Adipocyte (in vitro differentiated cells): ENCODE measurements around the gene ZNF597.

Experiments
- DNase-seq: peaks from one replicate; pipeline ENCODE4 v3.0.0-alpha.2; 2015; ENCODE audit warnings: low read depth
- H3K27me3 ChIP-seq: replicated peaks from 2 replicates; pipeline ENCODE4 v1.7.0; 2013; ENCODE audit warnings: mild to moderate bottlenecking, low read length, moderate library complexity; ENCODE audit not compliant: control insufficient read depth, insufficient read depth
- H3K36me3 ChIP-seq: 2 replicates; pipeline ENCODE4 v1.7.0; 2013; ENCODE audit warnings: low read length, mild to moderate bottlenecking, moderate library complexity; ENCODE audit not compliant: control insufficient read depth, insufficient read depth, severe bottlenecking
- H3K4me1 ChIP-seq: 2 replicates; pipeline ENCODE4 v1.7.0; 2013; ENCODE audit warnings: mild to moderate bottlenecking, low read length, moderate library complexity; ENCODE audit not compliant: control insufficient read depth, insufficient read depth
- H3K4me3 ChIP-seq: 2 replicates; pipeline ENCODE4 v1.7.0; 2013; ENCODE audit warnings: mild to moderate bottlenecking, low read length, moderate library complexity
- H3K9ac ChIP-seq: 2 replicates; pipeline ENCODE4 v1.7.0; 2013; ENCODE audit warnings: mild to moderate bottlenecking, low read length, moderate library complexity
- H3K9me3 ChIP-seq: 2 replicates; pipeline ENCODE4 v1.7.0; 2013; ENCODE audit warnings: mild to moderate bottlenecking, low read length, moderate library complexity; ENCODE audit not compliant: control insufficient read depth

Gene ZNF597

GRCh38 chr16:3460121-3460520 lies 16.8 kb upstream of the ZNF597 start:
- DNase-seq, result no peak
- Histone ChIP-seq H3K4me1 (peaks cover 48% of the 10 kb centered on the region), H3K4me3 (peak overlapping the region; percentile 88)

DNA sequence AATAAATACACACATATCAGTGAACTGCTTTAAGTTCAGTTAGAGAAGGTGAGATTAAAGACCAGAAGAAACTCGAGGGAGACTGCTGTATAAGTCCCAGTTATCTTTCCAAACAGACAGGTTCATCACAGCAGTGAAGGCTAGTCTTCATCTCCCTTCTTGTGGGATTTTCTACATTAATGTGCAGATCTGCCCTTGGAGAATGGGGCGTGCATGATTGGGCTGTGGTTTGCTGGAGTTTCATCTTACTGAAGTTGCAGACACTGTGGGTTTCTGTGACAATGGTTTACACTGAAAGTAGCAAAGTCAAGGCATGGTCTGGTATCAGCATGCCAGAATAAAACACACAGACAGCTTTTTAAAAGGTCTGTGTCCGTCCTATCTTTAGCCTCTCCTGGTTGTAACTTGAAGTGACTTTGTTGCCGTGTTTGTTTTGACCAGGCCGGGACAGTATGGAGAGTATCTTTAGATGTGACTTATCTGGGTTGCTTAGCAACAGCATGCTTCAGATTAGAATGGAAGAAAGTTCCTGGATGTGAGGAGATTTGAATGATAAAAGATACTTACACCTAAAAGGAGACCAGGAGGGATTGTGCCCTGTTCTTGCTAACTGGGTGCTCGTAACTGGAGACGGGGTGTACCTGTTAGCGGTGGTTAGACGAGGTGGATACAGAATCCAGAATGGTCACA lies 16.2 kb upstream of the ZNF597 start:
- H3K36me3 ChIP-seq, result no peaks in the 10 kb centered on the region
- H3K9me3 ChIP-seq, result no peaks in the 10 kb centered on the region
- peak overlapping the region; percentile 88 for H3K4me3 ChIP-seq
- peak; percentile 28 for DNase-seq
- H3K9ac ChIP-seq, result peak overlapping the region; percentile 98
- H3K27me3 ChIP-seq, result no peaks in the 10 kb centered on the region
- peaks cover 46% of the 10 kb centered on the region for H3K4me1 ChIP-seq

More at GRCh38 chr16:3460121-3460520, 16.8 kb upstream of the ZNF597 start:
- H3K9me3 ChIP-seq, result no peaks in the 10 kb centered on the region
- H3K36me3 ChIP-seq, result no peaks in the 10 kb centered on the region
- no peaks in the 10 kb centered on the region for H3K27me3 ChIP-seq
- H3K9ac ChIP-seq, result peak overlapping the region; percentile 98

DNA sequence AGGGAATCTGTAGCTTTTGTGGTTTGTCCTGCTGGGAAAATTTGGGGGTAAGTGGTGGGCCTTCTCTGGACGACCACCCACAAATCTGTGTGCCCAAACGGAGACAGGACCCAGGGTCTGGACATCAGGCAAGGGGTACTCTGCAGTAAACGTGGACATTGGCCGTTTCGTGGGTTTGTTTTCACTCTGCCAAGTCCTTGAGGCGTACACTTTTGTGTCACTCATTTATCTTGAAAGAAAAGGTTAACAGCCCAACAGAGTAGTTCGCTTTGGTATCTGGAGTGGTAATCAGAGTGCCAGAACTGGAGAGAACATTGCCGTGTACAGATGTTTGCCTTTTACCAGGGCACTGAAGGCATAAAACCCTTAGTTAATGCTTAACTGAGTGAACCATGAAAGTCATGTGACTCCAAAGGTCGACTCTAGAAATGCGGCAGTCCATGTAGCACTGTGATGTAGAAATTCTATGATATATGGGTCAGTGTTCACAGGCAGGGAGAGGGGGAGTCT lies 15.6 kb upstream of the ZNF597 start:
- Histone ChIP-seq H3K9ac (peak overlapping the region; percentile 98), H3K4me1 (peaks cover 45% of the 10 kb centered on the region), H3K27me3 (no peaks in the 10 kb centered on the region), H3K9me3 (no peaks in the 10 kb centered on the region), H3K36me3 (no peaks in the 10 kb centered on the region), H3K4me3 (peak overlapping the region; percentile 88)
- DNase-seq, result peak; percentile 60

DNA sequence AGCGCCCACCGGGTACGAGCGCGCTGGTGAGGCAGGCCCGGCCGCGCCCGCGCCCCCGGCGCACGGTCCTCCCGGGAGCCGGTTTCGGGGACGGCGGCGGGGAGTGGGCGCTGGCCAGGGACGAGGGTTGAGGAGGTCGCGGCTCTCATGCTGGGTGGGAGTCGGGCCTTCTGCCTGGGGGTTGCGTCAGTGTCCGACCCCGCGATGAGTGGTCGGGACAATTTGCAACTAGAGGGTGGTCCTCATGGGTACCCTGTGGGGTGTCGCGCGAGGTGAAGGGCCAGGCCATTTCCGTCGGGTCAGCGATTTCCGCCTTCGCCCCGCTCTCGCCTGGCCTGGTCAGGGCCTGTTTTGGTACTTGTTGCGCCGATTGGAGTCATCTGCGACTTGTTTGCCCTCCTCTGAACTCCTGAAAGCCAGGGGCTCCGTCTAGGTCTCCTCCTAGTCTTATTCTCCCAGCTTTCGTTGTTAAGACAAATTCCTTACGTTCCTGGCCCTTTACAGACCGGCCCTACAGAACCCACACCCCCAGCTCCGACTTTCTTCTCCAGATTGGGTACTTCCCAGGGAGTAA lies 15.1 kb upstream of the ZNF597 start:
- H3K27me3 ChIP-seq, result no peaks in the 10 kb centered on the region
- no peaks in the 10 kb centered on the region for H3K9me3 ChIP-seq
- peak overlapping the region; percentile 88 for H3K4me3 ChIP-seq
- H3K36me3 ChIP-seq, result no peaks in the 10 kb centered on the region
- peaks cover 45% of the 10 kb centered on the region for H3K4me1 ChIP-seq
- peak; percentile 73 for DNase-seq
- H3K9ac ChIP-seq, result peak overlapping the region; percentile 98

- Histone ChIP-seq H3K36me3 (no peaks in the 10 kb centered on the region), H3K9ac (peak overlapping the region; percentile 98), H3K4me1 (peaks cover 44% of the 10 kb centered on the region), H3K27me3 (no peaks in the 10 kb centered on the region), H3K4me3 (peak overlapping the region; percentile 88), H3K9me3 (no peaks in the 10 kb centered on the region)
- peak; percentile 96 for DNase-seq
These were observed 14.3 kb upstream of the ZNF597 start for GRCh38 chr16:3457434-3458252.

DNA sequence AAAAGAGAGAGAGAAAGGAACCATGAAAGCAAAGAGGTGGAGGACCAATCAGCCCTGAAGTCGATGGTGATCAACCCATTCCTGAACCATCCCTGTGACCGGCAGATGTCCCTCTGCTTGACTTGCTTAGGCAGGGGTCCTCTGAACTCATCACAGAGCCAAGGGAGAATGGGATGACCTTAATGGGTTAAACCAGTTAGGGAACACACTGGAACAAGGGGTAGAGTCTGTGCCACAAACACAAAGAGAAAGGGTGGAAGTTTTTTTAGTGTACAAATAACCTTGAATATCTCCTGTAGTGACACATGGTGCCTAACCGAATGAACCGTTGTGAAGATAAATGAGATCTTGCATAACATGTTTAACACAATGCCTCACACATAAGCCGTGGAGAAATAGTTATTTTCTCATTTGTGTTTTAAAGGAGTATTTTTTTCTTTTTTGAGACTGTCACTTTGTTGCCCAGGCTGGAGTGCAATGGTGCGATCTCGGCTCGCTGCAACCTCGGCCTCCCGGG lies 11.4 kb upstream of the ZNF597 start:
- Histone ChIP-seq H3K9me3 (no peaks in the 10 kb centered on the region), H3K4me3 (no peak overlapping the region), H3K27me3 (no peaks in the 10 kb centered on the region), H3K4me1 (peaks cover 24% of the 10 kb centered on the region), H3K9ac (no peak overlapping the region), H3K36me3 (peaks cover 9% of the 10 kb centered on the region)
- no peak for DNase-seq

GRCh38 chr16:3454093-3454492 lies 10.8 kb upstream of the ZNF597 start:
- DNase-seq, result no peak
- Histone ChIP-seq H3K9ac (no peak overlapping the region), H3K27me3 (no peaks in the 10 kb centered on the region), H3K4me1 (peaks cover 18% of the 10 kb centered on the region), H3K9me3 (no peaks in the 10 kb centered on the region), H3K4me3 (no peak overlapping the region), H3K36me3 (peaks cover 9% of the 10 kb centered on the region)

DNA sequence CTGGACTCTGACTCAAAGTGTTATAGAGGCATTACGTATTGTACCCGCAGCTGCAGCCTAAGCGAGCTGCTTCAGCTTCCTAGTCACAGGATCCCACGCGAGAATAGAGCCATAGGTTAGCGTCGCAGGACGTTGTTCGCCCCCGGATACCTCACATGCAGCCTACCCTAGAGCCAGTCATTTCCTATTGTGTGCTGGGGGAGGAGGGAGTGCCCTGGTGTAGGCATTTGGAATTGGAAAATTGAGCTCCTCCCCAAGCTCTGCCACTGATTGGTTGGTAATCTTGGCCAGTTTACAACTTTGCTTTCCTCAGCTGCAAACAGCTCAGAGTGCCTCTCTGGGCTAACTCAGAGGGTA lies 706 bp upstream of the ZNF597 start:
- Histone ChIP-seq H3K36me3 (peaks cover 25% of the 10 kb centered on the region), H3K9me3 (no peaks in the 10 kb centered on the region), H3K9ac (peak overlapping the region; percentile 91), H3K27me3 (no peaks in the 10 kb centered on the region), H3K4me1 (peaks cover 10% of the 10 kb centered on the region), H3K4me3 (peak overlapping the region; percentile 93)
- DNase-seq, result peak; percentile 80

- no peak overlapping the region for H3K9ac ChIP-seq
- H3K4me1 ChIP-seq, result peaks cover 7% of the 10 kb centered on the region
- H3K36me3 ChIP-seq, result peaks cover 38% of the 10 kb centered on the region
- H3K9me3 ChIP-seq, result no peaks in the 10 kb centered on the region
- H3K4me3 ChIP-seq, result no peak overlapping the region
- no peaks in the 10 kb centered on the region for H3K27me3 ChIP-seq
- DNase-seq, result no peak
These were observed 3.7 kb downstream of the ZNF597 start for GRCh38 chr16:3439637-3440036.

- no peaks in the 10 kb centered on the region for H3K4me1 ChIP-seq
- peaks cover 4% of the 10 kb centered on the region for H3K9me3 ChIP-seq
- H3K36me3 ChIP-seq, result peaks cover 32% of the 10 kb centered on the region
- no peak overlapping the region for H3K4me3 ChIP-seq
- no peak overlapping the region for H3K9ac ChIP-seq
- H3K27me3 ChIP-seq, result no peaks in the 10 kb centered on the region
- no peak for DNase-seq
These were observed 8.9 kb downstream of the ZNF597 start for GRCh38 chr16:3434373-3434772.

DNA sequence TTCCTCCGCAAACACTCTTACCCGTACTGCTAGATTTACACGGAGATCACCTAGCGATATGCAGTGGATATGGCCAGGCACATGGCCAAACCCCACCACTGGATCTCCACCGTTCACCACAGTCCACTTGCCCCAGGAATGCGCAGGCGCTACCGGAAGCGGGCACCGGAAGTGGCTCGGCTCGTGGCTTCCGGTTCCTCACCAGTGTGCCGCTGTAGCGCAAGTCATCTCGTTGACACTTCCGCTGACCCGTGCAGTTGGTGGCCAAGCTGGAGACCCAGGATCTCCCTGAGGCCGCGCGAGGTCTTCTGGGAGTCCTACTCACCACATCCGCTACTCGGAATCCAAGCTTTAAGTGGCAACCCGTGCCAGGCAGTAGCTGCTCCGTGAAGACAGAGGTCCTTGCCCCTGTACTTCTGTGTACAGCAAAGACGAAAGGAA lies 11.5 kb downstream of the ZNF597 start:
- Histone ChIP-seq H3K36me3 (peaks cover 18% of the 10 kb centered on the region), H3K9me3 (peaks cover 4% of the 10 kb centered on the region), H3K4me3 (peak overlapping the region; percentile 75), H3K9ac (no peak overlapping the region), H3K27me3 (no peaks in the 10 kb centered on the region), H3K4me1 (no peaks in the 10 kb centered on the region)
- no peak for DNase-seq
